B cell (primary cell): ENCODE measurements around the gene AMT. TPM values are rescaled to one million over a fixed set of nuclear protein-coding genes. Genes with fewer than 3 reads are reported as not detected.

ENCODE experiments used
- ATAC-seq: fragments of 200-7000 bp; cut with Tn5 transposase; one replicate; pipeline ENCODE4 v1.10.0; 2021; ENCODE audit warnings: low read depth, mild to moderate bottlenecking, moderate number of reproducible peaks, moderate library complexity
- CTCF ChIA-PET: fragments of 350-600 bp; sonication (Branson Sonifier 250); formaldehyde crosslinking; loops from one replicate; lab custom pipeline; 2021; ENCODE audit warnings: antibody characterized with exemption, inconsistent platforms; lab: Charles Lee
- POLR2A ChIA-PET: fragments of 350-600 bp; sonication (Branson Sonifier 250); formaldehyde crosslinking; loops from one replicate; lab custom pipeline; 2021; ENCODE audit warnings: antibody characterized with exemption; lab: Charles Lee
- DNase-seq: peaks from one replicate; pipeline ENCODE4 v3.0.0; 2013
- H2AFZ ChIP-seq: 2 replicates; pipeline ENCODE4 v1.6.1; 2012; ENCODE audit warnings: mild to moderate bottlenecking, low read depth, low read length; ENCODE audit not compliant: insufficient read depth, poor library complexity, severe bottlenecking
- H3K27ac ChIP-seq, 2 donors: 1 replicate in 1 of 2; 2 replicates in 1 of 2; pipeline ENCODE4 v1.5.1; 2012 to 2013; ENCODE audit warnings: low read length in 2 of 2, mild to moderate bottlenecking in 2 of 2, moderate library complexity in 1 of 2
- H3K27me3 ChIP-seq, 4 experiments: fragments of 200-600 bp in 1 of 4; sonication (generic) in 1 of 4; replicated peaks in 1 of 4; 1 replicate in 2 of 4; 2 replicates in 2 of 4; pipeline versions ENCODE4 v1.6.1 to v1.7.0; 2013 to 2016; ENCODE audit warnings: low read length in 3 of 4, mild to moderate bottlenecking in 2 of 4, mixed read lengths in 1 of 4, moderate library complexity in 1 of 4; ENCODE audit not compliant: insufficient read depth in 4 of 4, control insufficient read depth in 3 of 4; ENCODE audit errors: control extremely low read depth in 1 of 4
- H3K36me3 ChIP-seq, 2 experiments: replicated peaks in 1 of 2; 1 replicate in 1 of 2; 2 replicates in 1 of 2; pipeline versions ENCODE4 v1.6.1 to v1.7.1; 2013; ENCODE audit warnings: low read length in 1 of 2; ENCODE audit not compliant: insufficient read depth in 2 of 2, control insufficient read depth in 1 of 2; ENCODE audit errors: control extremely low read depth in 1 of 2, extremely low read depth in 1 of 2
- H3K4me1 ChIP-seq, 2 donors: fragments of 200-600 bp in 1 of 2; sonication (generic) in 1 of 2; 1 replicate in 1 of 2; 2 replicates in 1 of 2; pipeline versions ENCODE4 v1.5.1 to v1.6.1; 2013 to 2017; ENCODE audit warnings: low read length in 2 of 2; ENCODE audit not compliant: control insufficient read depth in 2 of 2, insufficient read depth in 2 of 2
- H3K4me2 ChIP-seq: replicated peaks from 2 replicates; pipeline ENCODE3; 2012; ENCODE audit warnings: mild to moderate bottlenecking, low read depth, low read length; ENCODE audit not compliant: poor library complexity, severe bottlenecking
- H3K4me3 ChIP-seq, 5 experiments: fragments of 200-600 bp in 1 of 5; sonication (generic) in 1 of 5; 1 replicate in 3 of 5; 2 replicates in 2 of 5; pipeline versions ENCODE4 v1.5.1 to v1.7.0; 2011 to 2016; ENCODE audit warnings: low read length in 4 of 5, mild to moderate bottlenecking in 4 of 5, low read depth in 2 of 5, control low read depth in 1 of 5, moderate library complexity in 1 of 5; ENCODE audit not compliant: insufficient read depth in 1 of 5; ENCODE audit errors: control extremely low read depth in 1 of 5, extremely low read depth in 1 of 5
- H3K79me2 ChIP-seq: fragments of 200-600 bp; sonication (generic); one replicate; pipeline ENCODE4 v1.6.0; 2016; ENCODE audit warnings: low read length; ENCODE audit not compliant: control insufficient read depth, insufficient read depth
- H3K9ac ChIP-seq: fragments of 200-600 bp; sonication (generic); 2 replicates; pipeline ENCODE4 v1.6.1; 2017; ENCODE audit warnings: mild to moderate bottlenecking, low read length, moderate library complexity
- H3K9me3 ChIP-seq, 3 donors: one replicate each; pipeline versions ENCODE4 v1.6.1 to v1.7.1; 2013; ENCODE audit warnings: low read length in 2 of 3; ENCODE audit not compliant: control insufficient read depth in 2 of 3, insufficient read depth in 1 of 3; ENCODE audit errors: control extremely low read depth in 1 of 3
- H4K20me1 ChIP-seq: 2 replicates; pipeline ENCODE4 v1.6.0; 2012; ENCODE audit warnings: mild to moderate bottlenecking, low read length; ENCODE audit not compliant: insufficient read depth, control insufficient read depth, poor library complexity, severe bottlenecking
- H3K27ac Mint-ChIP-seq: one replicate; pipeline ENCODE4 v1.8.0; 2021; ENCODE audit warnings: mixed read lengths
- H3K27me3 Mint-ChIP-seq: one replicate; pipeline ENCODE4 v1.8.0; 2021; ENCODE audit warnings: mixed read lengths
- H3K4me1 Mint-ChIP-seq: one replicate; pipeline ENCODE4 v1.8.0; 2021; ENCODE audit warnings: mixed read lengths
- H3K4me3 Mint-ChIP-seq: one replicate; pipeline ENCODE4 v1.8.0; 2021; ENCODE audit warnings: mixed read lengths
- H3K9me3 Mint-ChIP-seq: one replicate; pipeline ENCODE4 v1.8.0; 2022; ENCODE audit warnings: mixed read lengths; ENCODE audit not compliant: insufficient read depth
- CTCF ChIP-seq: fragments of 200-600 bp; IDR thresholded peaks from one replicate; pipeline ENCODE4 v1.8.0; 2022; ENCODE audit warnings: antibody characterized with exemption, mild to moderate bottlenecking
- EZH2 ChIP-seq: IDR thresholded peaks from 2 replicates; pipeline ENCODE4 v1.6.1; 2012; ENCODE audit warnings: borderline replicate concordance, low read depth, mild to moderate bottlenecking, moderate library complexity, low read length; ENCODE audit not compliant: insufficient read depth, poor library complexity, severe bottlenecking
- WGBS: methylation state at CpG from one replicate; pipeline ENCODE4 v1.1.5; 2013; ENCODE audit warnings: missing lambda C conversion rate; ENCODE audit not compliant: insufficient coverage; 5-methylcytosine and 5-hydroxymethylcytosine counted together
- intact Hi-C: fragments of 100-400 bp; cut with micrococcal nuclease; formaldehyde crosslinking; loops from one replicate; pipeline ENCODE4 v1.10.0; 2022
- polyA plus RNA-seq: library from polyadenylated mRNA; depleted of rRNA; stranded (reverse); fragments of >200 nt; gene quantifications from 2 replicates; pipeline ENCODE4 v1.2.3, GENCODE V29; 2012
- total RNA-seq, 2 donors: library from RNA; stranded (reverse); fragments of 120-200 nt in 1 of 2; gene quantifications; 1 replicate in 1 of 2; 2 replicates in 1 of 2; pipeline versions ENCODE4 v1.2.3 to v1.2.4, GENCODE V29; 2013 to 2022

The AMT gene
- total and polyA plus RNA-seq, 2 donors (not counting 1 experiment from before 2014, with no cell fraction given): 14.0 to 44.0 TPM

- POLR2A ChIA-PET: no interaction called here
- Histone ChIP-seq H3K9me3 (no peaks in the 10 kb centered on the region), H3K4me3 (no peak overlapping the region), H4K20me1 (peaks cover 18% of the 10 kb centered on the region), H3K79me2 (peaks cover 48% of the 10 kb centered on the region), H3K27ac (no peak overlapping the region), H3K4me1 (peaks cover 12 to 30% of the 10 kb centered on the region in 2 donors), H3K27me3 (no peaks in the 10 kb centered on the region), H2AFZ (no peak overlapping the region), H3K4me2 (peak overlapping the region; percentile 46), H3K9ac (no peak overlapping the region), H3K36me3 (peaks cover 0 to 23% of the 10 kb centered on the region in 2 experiments)
- DNase-seq (no peak), ATAC-seq (no peak)
- intact Hi-C loops: no loop called here
- no peaks in the 10 kb centered on the region for H3K27me3 Mint-ChIP-seq
- no peak for TF ChIP-seq CTCF
- TF ChIP-seq EZH2: no peak
- H3K4me3 Mint-ChIP-seq: peak overlapping the region; percentile 57
- H3K9me3 Mint-ChIP-seq: no peaks in the 10 kb centered on the region
- no peak overlapping the region for H3K27ac Mint-ChIP-seq
- CTCF ChIA-PET: interaction anchor here (0.5 to 1.4 kb wide), 2 partner anchors 82 to 427 kb away, joined by 3 to 4 read pairs; partner anchors contain the start of gene USP4
- whole genome bisulfite sequencing: 38% methylated on average over 14 of the region's 14 CpGs
- peaks cover 32% of the 10 kb centered on the region for H3K4me1 Mint-ChIP-seq
These were observed 339 bp downstream of the AMT start for GRCh38 chr3:49421890-49422378.

- peak overlapping the region; percentile 45 for H3K4me3 Mint-ChIP-seq
- Histone ChIP-seq H3K4me1 (peaks cover 50 to 68% of the 10 kb centered on the region in 2 donors), H3K4me3 (no peak overlapping the region), H4K20me1 (peaks cover 23% of the 10 kb centered on the region), H2AFZ (no peak overlapping the region), H3K27me3 (no peaks in the 10 kb centered on the region), H3K9me3 (no peaks in the 10 kb centered on the region), H3K79me2 (peaks cover 66% of the 10 kb centered on the region), H3K9ac (no peak overlapping the region), H3K4me2 (peak overlapping the region; percentile 62), H3K36me3 (peaks cover 0 to 20% of the 10 kb centered on the region in 2 experiments), H3K27ac (peak overlapping the region; percentile 90 to 97)
- ChIA-PET CTCF (interaction anchor here (1.6 to 3.4 kb wide), 3 partner anchors 12 to 78 kb away, joined by 6 to 27 read pairs (median 21); partner anchors contain the start of genes NICN1 and USP4), POLR2A (interaction anchor here (0.6 to 3.6 kb wide), 3 partner anchors 11 to 75 kb away, joined by 4 to 29 read pairs (median 5); partner anchors contain the start of gene NICN1)
- no peaks in the 10 kb centered on the region for H3K27me3 Mint-ChIP-seq
- TF ChIP-seq EZH2: no peak
- TF ChIP-seq CTCF: no peak
- peak overlapping the region; percentile 98 for H3K27ac Mint-ChIP-seq
- no peaks in the 10 kb centered on the region for H3K9me3 Mint-ChIP-seq
- no peak for DNase-seq
- no peak for ATAC-seq
- intact Hi-C loops: no loop called here
- H3K4me1 Mint-ChIP-seq: peaks cover 63% of the 10 kb centered on the region
- 91% methylated on average over 13 of the region's 13 CpGs for WGBS
These were observed 4.7 kb downstream of the AMT start for GRCh38 chr3:49417516-49418120.
